Chondrocyte (in vitro differentiated cells): ENCODE results near the gene FSIP1. TPM values are rescaled to one million over a fixed set of nuclear protein-coding genes. Genes with fewer than 3 reads are reported as not detected.

Source experiments
- DNase-seq: peaks from one replicate; pipeline ENCODE4 v3.0.0; 2021; ENCODE audit warnings: mixed read lengths, low spot score
- H3K27ac Mint-ChIP-seq: one replicate; pipeline ENCODE4 v1.8.0; 2021; ENCODE audit warnings: mild to moderate bottlenecking, moderate library complexity, mixed read lengths; ENCODE audit not compliant: unreplicated experiment
- H3K27me3 Mint-ChIP-seq: 2 replicates; pipeline ENCODE4 v1.8.0; 2021; ENCODE audit warnings: low read depth, mixed read lengths
- H3K36me3 Mint-ChIP-seq: 2 replicates; pipeline ENCODE4 v1.8.0; 2021; ENCODE audit warnings: low read depth, mixed read lengths
- H3K4me1 Mint-ChIP-seq: 2 replicates; pipeline ENCODE4 v1.8.0; 2021; ENCODE audit warnings: low read depth, mild to moderate bottlenecking, mixed read lengths
- H3K4me3 Mint-ChIP-seq: one replicate; pipeline ENCODE4 v1.8.0; 2021; ENCODE audit warnings: mild to moderate bottlenecking, moderate library complexity, mixed read lengths; ENCODE audit not compliant: unreplicated experiment
- H3K9me3 Mint-ChIP-seq: 2 replicates; pipeline ENCODE4 v1.8.0; 2021; ENCODE audit warnings: low read depth, mixed read lengths
- total RNA-seq: library from RNA; stranded (reverse); gene quantifications from 3 replicates; pipeline ENCODE4 v1.2.1, GENCODE V29; 2021
- TF ChIP-seq, protein P1 (sequence below): fragments of 200-600 bp; sonication (generic); IDR thresholded peaks from 2 replicates; pipeline ENCODE4 v1.5.0; 2021; ENCODE audit warnings: antibody characterized with exemption, mild to moderate bottlenecking, moderate library complexity

Gene FSIP1
- total RNA-seq, 1 donor from 2014 or later = 0.40 TPM

DNA sequence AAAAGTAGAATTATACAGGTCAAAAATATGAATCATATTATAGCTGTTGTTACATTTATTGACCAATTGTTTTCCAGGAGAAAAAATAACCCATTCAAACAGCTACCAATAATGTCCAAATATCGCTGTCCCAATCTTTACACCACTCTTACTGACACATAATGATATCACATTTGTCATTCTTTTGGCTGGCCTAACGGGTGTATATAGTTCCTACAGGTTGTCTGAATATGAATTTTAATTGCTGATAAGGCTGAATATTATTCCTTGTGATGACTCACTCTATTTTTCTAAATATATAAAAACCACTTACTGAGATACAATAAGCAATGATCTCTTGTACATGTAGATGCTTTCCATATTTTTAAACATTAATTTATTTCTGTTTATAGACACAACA, 76.4 kb downstream of the FSIP1 start:
- no peak for DNase-seq
- peaks cover 12% of the 10 kb centered on the region for H3K4me1 Mint-ChIP-seq
- H3K27me3 Mint-ChIP-seq = no peaks in the 10 kb centered on the region
- no peak overlapping the region for H3K4me3 Mint-ChIP-seq
- H3K9me3 Mint-ChIP-seq = peaks cover 5% of the 10 kb centered on the region
- no peak overlapping the region for H3K27ac Mint-ChIP-seq
- TF ChIP-seq, protein P1, sequence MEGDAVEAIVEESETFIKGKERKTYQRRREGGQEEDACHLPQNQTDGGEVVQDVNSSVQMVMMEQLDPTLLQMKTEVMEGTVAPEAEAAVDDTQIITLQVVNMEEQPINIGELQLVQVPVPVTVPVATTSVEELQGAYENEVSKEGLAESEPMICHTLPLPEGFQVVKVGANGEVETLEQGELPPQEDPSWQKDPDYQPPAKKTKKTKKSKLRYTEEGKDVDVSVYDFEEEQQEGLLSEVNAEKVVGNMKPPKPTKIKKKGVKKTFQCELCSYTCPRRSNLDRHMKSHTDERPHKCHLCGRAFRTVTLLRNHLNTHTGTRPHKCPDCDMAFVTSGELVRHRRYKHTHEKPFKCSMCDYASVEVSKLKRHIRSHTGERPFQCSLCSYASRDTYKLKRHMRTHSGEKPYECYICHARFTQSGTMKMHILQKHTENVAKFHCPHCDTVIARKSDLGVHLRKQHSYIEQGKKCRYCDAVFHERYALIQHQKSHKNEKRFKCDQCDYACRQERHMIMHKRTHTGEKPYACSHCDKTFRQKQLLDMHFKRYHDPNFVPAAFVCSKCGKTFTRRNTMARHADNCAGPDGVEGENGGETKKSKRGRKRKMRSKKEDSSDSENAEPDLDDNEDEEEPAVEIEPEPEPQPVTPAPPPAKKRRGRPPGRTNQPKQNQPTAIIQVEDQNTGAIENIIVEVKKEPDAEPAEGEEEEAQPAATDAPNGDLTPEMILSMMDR = no peak
- peaks cover under 1% of the 10 kb centered on the region for H3K36me3 Mint-ChIP-seq

DNA sequence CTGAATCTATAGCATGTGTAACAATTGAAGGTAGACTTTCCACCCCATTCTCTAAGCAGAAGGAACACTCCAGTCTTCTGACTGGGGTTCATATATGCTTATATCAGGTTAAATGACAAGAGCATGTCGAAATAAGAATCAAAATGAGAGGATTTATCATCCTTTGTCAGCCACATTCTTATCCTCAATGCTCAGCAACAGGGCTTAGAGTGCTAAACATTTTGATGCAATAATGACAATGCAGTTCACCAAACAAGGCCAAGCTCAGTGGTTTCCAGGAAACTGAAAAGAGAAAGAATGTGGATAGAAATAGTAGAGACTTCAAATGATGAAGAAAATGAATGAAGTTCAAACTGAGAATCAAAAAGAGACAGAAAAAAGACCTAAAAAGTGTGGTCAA, 78.0 kb downstream of the FSIP1 start:
- no peak overlapping the region for H3K4me3 Mint-ChIP-seq
- peak overlapping the region; percentile 15 for H3K27ac Mint-ChIP-seq
- no peaks in the 10 kb centered on the region for H3K27me3 Mint-ChIP-seq
- no peak for DNase-seq
- TF ChIP-seq, protein P1 = no peak
- H3K9me3 Mint-ChIP-seq = no peaks in the 10 kb centered on the region
- H3K4me1 Mint-ChIP-seq = peaks cover 11% of the 10 kb centered on the region
- H3K36me3 Mint-ChIP-seq = no peaks in the 10 kb centered on the region

DNA sequence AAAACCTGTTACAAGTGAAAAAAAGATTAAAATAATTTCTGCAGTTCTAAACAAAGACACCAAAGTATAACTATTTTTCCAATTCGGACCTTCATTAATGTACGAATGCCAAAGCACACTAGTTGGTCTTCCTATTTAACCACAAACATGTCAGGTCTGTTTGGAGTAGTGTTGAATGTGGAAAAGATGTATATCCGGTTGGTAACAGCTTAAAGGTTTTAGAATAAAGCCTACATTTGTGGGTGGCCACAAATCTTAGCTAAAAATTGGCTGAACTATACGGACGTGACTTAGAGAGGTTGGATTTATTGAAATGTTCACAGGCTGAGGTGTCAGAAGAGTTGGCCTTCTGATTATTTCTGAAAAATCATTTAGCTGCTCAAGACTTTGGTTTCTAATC, 78.4 kb downstream of the FSIP1 start:
- Mint-ChIP-seq H3K27me3 (no peaks in the 10 kb centered on the region), H3K4me3 (no peak overlapping the region), H3K27ac (no peak overlapping the region), H3K4me1 (peaks cover 13% of the 10 kb centered on the region), H3K36me3 (no peaks in the 10 kb centered on the region), H3K9me3 (no peaks in the 10 kb centered on the region)
- TF ChIP-seq, protein P1 = no peak
- no peak for DNase-seq

DNA sequence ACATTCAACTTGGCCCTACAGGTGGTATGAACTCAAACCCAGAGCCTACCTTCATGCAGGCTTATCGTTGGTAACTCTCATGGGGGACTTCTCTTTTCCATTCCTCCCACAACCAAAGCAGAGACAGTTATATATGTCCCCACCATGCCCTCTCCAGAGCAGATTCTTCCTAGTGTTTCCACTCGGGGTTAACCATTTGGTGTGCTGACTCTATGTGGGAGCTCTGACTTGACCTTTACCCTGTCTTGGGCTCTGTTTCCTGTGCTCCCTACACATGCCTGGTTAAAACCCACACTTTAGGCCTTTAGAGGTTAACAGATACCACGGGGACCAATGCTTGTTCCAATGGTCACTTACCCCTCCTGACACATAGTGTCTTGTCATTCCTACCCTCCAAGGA, 80.7 kb downstream of the FSIP1 start:
- no peak for DNase-seq
- H3K27ac Mint-ChIP-seq = no peak overlapping the region

DNA sequence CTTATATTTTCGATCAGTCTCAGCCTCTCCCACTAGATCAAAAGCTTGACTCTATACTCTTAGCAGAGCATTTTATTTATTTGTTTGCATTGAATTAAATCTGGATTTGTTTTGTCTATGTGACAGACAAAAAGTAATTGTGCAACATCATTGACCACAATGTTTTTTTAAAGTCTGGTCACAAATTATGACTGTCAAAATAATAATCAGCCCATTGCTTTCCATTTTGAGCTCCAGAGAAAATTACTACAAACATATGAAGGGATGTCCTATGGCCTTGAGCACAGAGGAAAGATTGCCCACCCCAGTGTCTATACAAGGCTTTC, 82.3 kb downstream of the FSIP1 start:
- H3K36me3 Mint-ChIP-seq = no peaks in the 10 kb centered on the region
- peaks cover 13% of the 10 kb centered on the region for H3K4me1 Mint-ChIP-seq
- TF ChIP-seq, protein P1 = no peak
- H3K27me3 Mint-ChIP-seq = no peaks in the 10 kb centered on the region
- H3K27ac Mint-ChIP-seq = no peak overlapping the region
- no peak for DNase-seq
- no peak overlapping the region for H3K4me3 Mint-ChIP-seq
- no peaks in the 10 kb centered on the region for H3K9me3 Mint-ChIP-seq

More for the DNA sequence above, 80.7 kb downstream of the FSIP1 start:
- no peaks in the 10 kb centered on the region for H3K9me3 Mint-ChIP-seq
- H3K4me1 Mint-ChIP-seq = peaks cover 13% of the 10 kb centered on the region
- no peak overlapping the region for H3K4me3 Mint-ChIP-seq
- H3K27me3 Mint-ChIP-seq = no peaks in the 10 kb centered on the region
- no peaks in the 10 kb centered on the region for H3K36me3 Mint-ChIP-seq
- TF ChIP-seq, protein P1 = no peak
